Measurements from ENCODE around the gene VSX1. TPM values are rescaled to one million over a fixed set of nuclear protein-coding genes. Genes with fewer than 3 reads are reported as not detected.

The VSX1 gene
- total RNA-seq, 6 donors from 2014 or later: not detected

- Histone ChIP-seq H3K27me3 (no peaks in the 10 kb centered on the region), H3K27ac (no peak overlapping the region), H3K9me3 (no peaks in the 10 kb centered on the region), H3K4me3 (no peak overlapping the region), H3K4me1 (no peaks in the 10 kb centered on the region), H3K36me3 (no peaks in the 10 kb centered on the region)
- ATAC-seq (ENCODE audit: low FRiP score in 2 of 2) (no peak), DNase-seq (no peak)
- WGBS, 2 donors: 83 to 86% methylated on average over 4 of the region's 4 CpGs
- TF ChIP-seq EP300 (IDR thresholded peaks at IDR 0.05): no peak
- TF ChIP-seq POLR2AphosphoS5 (IDR thresholded peaks at IDR 0.05): no peak
- no peak for TF ChIP-seq CTCF (IDR thresholded peaks at IDR 0.05)
- no peak for TF ChIP-seq POLR2A (IDR thresholded peaks at IDR 0.05)
Measured at GRCh38 chr20:25127761-25128537, 46.0 kb upstream of the VSX1 start.

- 84 to 97% methylated on average over 4 of the region's 4 CpGs for WGBS, 2 donors
- no peak for TF ChIP-seq POLR2A (IDR thresholded peaks at IDR 0.05)
- TF ChIP-seq POLR2AphosphoS5 (IDR thresholded peaks at IDR 0.05): no peak
- no peak for TF ChIP-seq CTCF (IDR thresholded peaks at IDR 0.05)
- TF ChIP-seq EP300 (IDR thresholded peaks at IDR 0.05): no peak
- DNase-seq (no peak), ATAC-seq (ENCODE audit: low FRiP score in 2 of 2) (no peak)
- no peaks in the 10 kb centered on the region for H3K27me3 ChIP-seq
- no peak overlapping the region for H3K4me3 ChIP-seq
- no peak overlapping the region for H3K27ac ChIP-seq
- H3K9me3 ChIP-seq: no peaks in the 10 kb centered on the region
- H3K4me1 ChIP-seq: no peaks in the 10 kb centered on the region
- no peaks in the 10 kb centered on the region for H3K36me3 ChIP-seq
Measured at GRCh38 chr20:25126204-25127029, 44.5 kb upstream of the VSX1 start.

DNA sequence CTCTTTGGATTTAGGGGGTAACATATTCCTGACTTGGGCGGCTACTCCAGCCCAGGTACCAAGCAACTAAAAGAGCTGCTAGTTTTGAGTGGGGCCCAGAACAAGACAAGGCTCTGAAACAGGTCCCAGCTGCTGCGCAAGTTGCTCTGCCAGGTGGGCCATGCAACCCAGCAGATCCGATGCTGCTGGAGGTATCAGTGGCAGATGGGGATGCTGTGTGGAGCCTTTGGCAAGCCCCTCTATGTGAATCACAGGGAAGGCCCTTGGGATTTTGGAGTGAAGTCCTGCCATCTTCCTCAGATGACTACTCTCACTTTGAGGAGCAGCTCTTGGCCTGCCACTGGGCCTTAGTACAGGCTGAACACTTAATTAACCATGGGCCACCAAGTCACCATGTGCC, 43.7 kb upstream of the VSX1 start:
- DNase-seq (no peak), ATAC-seq (ENCODE audit: low FRiP score in 2 of 2) (no peak)
- H3K9me3 ChIP-seq: no peaks in the 10 kb centered on the region
- no peaks in the 10 kb centered on the region for H3K36me3 ChIP-seq
- TF ChIP-seq EP300 (IDR thresholded peaks at IDR 0.05) (no peak), POLR2A (IDR thresholded peaks at IDR 0.05) (no peak), CTCF (IDR thresholded peaks at IDR 0.05) (no peak), POLR2AphosphoS5 (IDR thresholded peaks at IDR 0.05) (no peak)
- H3K4me1 ChIP-seq: no peaks in the 10 kb centered on the region
- H3K4me3 ChIP-seq: no peak overlapping the region
- WGBS, 2 donors: 87 to 97% methylated on average over 3 of the region's 3 CpGs
- no peaks in the 10 kb centered on the region for H3K27me3 ChIP-seq
- H3K27ac ChIP-seq: no peak overlapping the region

GRCh38 chr20:25120920-25121319, 39.0 kb upstream of the VSX1 start:
- no peak for DNase-seq
- H3K9me3 ChIP-seq: no peaks in the 10 kb centered on the region
- peaks cover 0 to 1% (median 0%) of the 10 kb centered on the region in 4 donors for H3K4me1 ChIP-seq
- H3K27me3 ChIP-seq: no peaks in the 10 kb centered on the region
- H3K27ac ChIP-seq: no peak overlapping the region
- no peak for ATAC-seq (ENCODE audit: low FRiP score in 2 of 2)
- WGBS, 2 donors: 98% methylated on average over 2 of the region's 2 CpGs
- TF ChIP-seq POLR2AphosphoS5 (IDR thresholded peaks at IDR 0.05): no peak
- no peak for TF ChIP-seq CTCF (IDR thresholded peaks at IDR 0.05)
- no peak for TF ChIP-seq POLR2A (IDR thresholded peaks at IDR 0.05)
- no peak for TF ChIP-seq EP300 (IDR thresholded peaks at IDR 0.05)
- no peaks in the 10 kb centered on the region for H3K36me3 ChIP-seq
- no peak overlapping the region for H3K4me3 ChIP-seq

Measured in upper lobe of left lung (tissue), 6 donors.